HG02759 (cell line): Measurements from ENCODE around the gene PLCL2.

Experiments
- ATAC-seq: cut with Tn5 transposase; IDR thresholded peaks from one replicate; pipeline ENCODE4 v1.9.1; 2021; ENCODE audit warnings: mild to moderate bottlenecking, moderate library complexity; ENCODE audit not compliant: unreplicated experiment

Gene PLCL2

GRCh38 chr3:16884748-16885592, at the start of gene PLCL2:
TSS of gene PLCL2 (plus strand) at chr3:16884955. CDS start at chr3:16885040, 85 bp downstream.
- peak; percentile 46 for ATAC-seq

GRCh38 chr3:16836505-16837237, 48.1 kb upstream of the PLCL2 start:
- no peak for ATAC-seq

GRCh38 chr3:16837602-16838001, 47.2 kb upstream of the PLCL2 start:
- no peak for ATAC-seq

- ATAC-seq, result no peak
Measured at GRCh38 chr3:16838561-16838960, 46.2 kb upstream of the PLCL2 start.

GRCh38 chr3:16839271-16840100, 45.3 kb upstream of the PLCL2 start:
- no peak for ATAC-seq

GRCh38 chr3:16840101-16840424, 44.7 kb upstream of the PLCL2 start:
- ATAC-seq, result no peak

- no peak for ATAC-seq
Measured at GRCh38 chr3:16841041-16841753, 43.6 kb upstream of the PLCL2 start.

- ATAC-seq, result peak; percentile 61
Measured at GRCh38 chr3:16841904-16842271, 42.9 kb upstream of the PLCL2 start.

GRCh38 chr3:16842272-16843270, 42.2 kb upstream of the PLCL2 start:
- ATAC-seq, result peak; percentile 86

GRCh38 chr3:16844222-16844621, 40.5 kb upstream of the PLCL2 start:
- ATAC-seq, result no peak

- ATAC-seq, result no peak
Measured at GRCh38 chr3:16844791-16845190, 40.0 kb upstream of the PLCL2 start.

GRCh38 chr3:16846373-16847080, 38.2 kb upstream of the PLCL2 start:
- no peak for ATAC-seq

- peak; percentile 58 for ATAC-seq
Measured at GRCh38 chr3:16848007-16848406, 36.7 kb upstream of the PLCL2 start.

- ATAC-seq, result peak; percentile 76
Measured at GRCh38 chr3:16849229-16849628, 35.5 kb upstream of the PLCL2 start.

GRCh38 chr3:16849795-16850194, 35.0 kb upstream of the PLCL2 start:
- no peak for ATAC-seq

- no peak for ATAC-seq
Measured at GRCh38 chr3:16855497-16855896, 29.3 kb upstream of the PLCL2 start.

GRCh38 chr3:16860234-16860633, 24.5 kb upstream of the PLCL2 start:
- no peak for ATAC-seq

GRCh38 chr3:16861432-16861831, 23.3 kb upstream of the PLCL2 start:
- ATAC-seq, result no peak
